ENCODE measurements around the gene CEACAM19.
A peak's percentile ranks its signal among the peaks of the same experiment; 100 is the strongest.
"Not testable (repeated sequence)": the region's sequence is repeated elsewhere in the genome, so short reads cannot be mapped to it uniquely, and the experiment has no call there.

CEACAM19 gene

GRCh38 chr19:44717603-44718002 lies 46.3 kb downstream of the CEACAM19 start:
- Histone ChIP-seq H3K4me3 (ENCODE audit: low read depth, low read length) (no peak overlapping the region), H3K27me3 (ENCODE audit: control insufficient read depth, insufficient read depth, low read length) (no peaks in the 10 kb centered on the region), H3K27ac (ENCODE audit: low read depth, low read length) (no peak overlapping the region), H3K4me1 (ENCODE audit: control insufficient read depth, insufficient read depth, low read length) (peaks cover 15% of the 10 kb centered on the region), H3K36me3 (ENCODE audit: control insufficient read depth, insufficient read depth, low read length) (no peaks in the 10 kb centered on the region), H3K9me3 (ENCODE audit: control insufficient read depth, insufficient read depth, low read depth, low read length) (peaks cover 17% of the 10 kb centered on the region), H3K9ac (ENCODE audit: low read length) (no peak overlapping the region)

- peaks cover 17% of the 10 kb centered on the region for H3K9me3 ChIP-seq (ENCODE audit: control insufficient read depth, insufficient read depth, low read depth, low read length)
- no peaks in the 10 kb centered on the region for H3K27me3 ChIP-seq (ENCODE audit: control insufficient read depth, insufficient read depth, low read length)
- peak overlapping the region; percentile 79 for H3K9ac ChIP-seq (ENCODE audit: low read length)
- peak overlapping the region; percentile 33; the same call in 1 of the 2 replicates for H3K4me3 ChIP-seq (ENCODE audit: low read depth, low read length)
- peak overlapping the region; percentile 89; the same call in 1 of the 2 replicates for H3K27ac ChIP-seq (ENCODE audit: low read depth, low read length)
- H3K4me1 ChIP-seq (ENCODE audit: control insufficient read depth, insufficient read depth, low read length): peaks cover 15% of the 10 kb centered on the region
- H3K36me3 ChIP-seq (ENCODE audit: control insufficient read depth, insufficient read depth, low read length): no peaks in the 10 kb centered on the region
These were observed 47.4 kb downstream of the CEACAM19 start for GRCh38 chr19:44718441-44719261.

GRCh38 chr19:44719262-44719701 lies 48.0 kb downstream of the CEACAM19 start:
- Histone ChIP-seq H3K4me3 (ENCODE audit: low read depth, low read length) (no peak overlapping the region), H3K4me1 (ENCODE audit: control insufficient read depth, insufficient read depth, low read length) (peaks cover 15% of the 10 kb centered on the region), H3K27me3 (ENCODE audit: control insufficient read depth, insufficient read depth, low read length) (no peaks in the 10 kb centered on the region), H3K27ac (ENCODE audit: low read depth, low read length) (peak overlapping the region; percentile 18; the same call in 1 of the 2 replicates), H3K9me3 (ENCODE audit: control insufficient read depth, insufficient read depth, low read depth, low read length) (peaks cover 17% of the 10 kb centered on the region), H3K9ac (ENCODE audit: low read length) (no peak overlapping the region), H3K36me3 (ENCODE audit: control insufficient read depth, insufficient read depth, low read length) (no peaks in the 10 kb centered on the region)

GRCh38 chr19:44720396-44720795 lies 49.1 kb downstream of the CEACAM19 start:
- not testable (repeated sequence) for H3K27me3 ChIP-seq (ENCODE audit: control insufficient read depth, insufficient read depth, low read length); H3K9ac ChIP-seq (ENCODE audit: low read length); H3K27ac ChIP-seq (ENCODE audit: low read depth, low read length); H3K4me3 ChIP-seq (ENCODE audit: low read depth, low read length); H3K36me3 ChIP-seq (ENCODE audit: control insufficient read depth, insufficient read depth, low read length); H3K9me3 ChIP-seq (ENCODE audit: control insufficient read depth, insufficient read depth, low read depth, low read length)
- peaks cover 18% of the 10 kb centered on the region for H3K4me1 ChIP-seq (ENCODE audit: control insufficient read depth, insufficient read depth, low read length)

- Histone ChIP-seq H3K27ac (ENCODE audit: low read depth, low read length) (no peak overlapping the region), H3K4me1 (ENCODE audit: control insufficient read depth, insufficient read depth, low read length) (peaks cover 19% of the 10 kb centered on the region), H3K4me3 (ENCODE audit: low read depth, low read length) (no peak overlapping the region), H3K36me3 (ENCODE audit: control insufficient read depth, insufficient read depth, low read length) (no peaks in the 10 kb centered on the region), H3K9me3 (ENCODE audit: control insufficient read depth, insufficient read depth, low read depth, low read length) (peaks cover 1% of the 10 kb centered on the region; the same call in 1 of the 2 replicates), H3K9ac (ENCODE audit: low read length) (no peak overlapping the region), H3K27me3 (ENCODE audit: control insufficient read depth, insufficient read depth, low read length) (peaks cover 4% of the 10 kb centered on the region)
These were observed 49.7 kb downstream of the CEACAM19 start for GRCh38 chr19:44720945-44721344.

GRCh38 chr19:44721369-44721768 lies 50.1 kb downstream of the CEACAM19 start:
- H3K4me1 ChIP-seq (ENCODE audit: control insufficient read depth, insufficient read depth, low read length): peaks cover 19% of the 10 kb centered on the region
- not testable (repeated sequence) for H3K27me3 ChIP-seq (ENCODE audit: control insufficient read depth, insufficient read depth, low read length); H3K36me3 ChIP-seq (ENCODE audit: control insufficient read depth, insufficient read depth, low read length); H3K9ac ChIP-seq (ENCODE audit: low read length); H3K27ac ChIP-seq (ENCODE audit: low read depth, low read length); H3K4me3 ChIP-seq (ENCODE audit: low read depth, low read length); H3K9me3 ChIP-seq (ENCODE audit: control insufficient read depth, insufficient read depth, low read depth, low read length)

- Histone ChIP-seq H3K4me3 (ENCODE audit: low read depth, low read length) (no peak overlapping the region), H3K27ac (ENCODE audit: low read depth, low read length) (no peak overlapping the region), H3K9ac (ENCODE audit: low read length) (no peak overlapping the region), H3K27me3 (ENCODE audit: control insufficient read depth, insufficient read depth, low read length) (peaks cover 4% of the 10 kb centered on the region), H3K4me1 (ENCODE audit: control insufficient read depth, insufficient read depth, low read length) (peaks cover 19% of the 10 kb centered on the region), H3K9me3 (ENCODE audit: control insufficient read depth, insufficient read depth, low read depth, low read length) (no peaks in the 10 kb centered on the region), H3K36me3 (ENCODE audit: control insufficient read depth, insufficient read depth, low read length) (no peaks in the 10 kb centered on the region)
These were observed 51.1 kb downstream of the CEACAM19 start for GRCh38 chr19:44722131-44723121.

GRCh38 chr19:44723299-44723951 lies 52.1 kb downstream of the CEACAM19 start:
- no peak overlapping the region for H3K4me3 ChIP-seq (ENCODE audit: low read depth, low read length)
- no peak overlapping the region for H3K9ac ChIP-seq (ENCODE audit: low read length)
- H3K36me3 ChIP-seq (ENCODE audit: control insufficient read depth, insufficient read depth, low read length): no peaks in the 10 kb centered on the region
- H3K4me1 ChIP-seq (ENCODE audit: control insufficient read depth, insufficient read depth, low read length): peaks cover 15% of the 10 kb centered on the region
- no peaks in the 10 kb centered on the region for H3K9me3 ChIP-seq (ENCODE audit: control insufficient read depth, insufficient read depth, low read depth, low read length)
- H3K27me3 ChIP-seq (ENCODE audit: control insufficient read depth, insufficient read depth, low read length): peaks cover 4% of the 10 kb centered on the region
- H3K27ac ChIP-seq (ENCODE audit: low read depth, low read length): no peak overlapping the region

- H3K4me1 ChIP-seq (ENCODE audit: control insufficient read depth, insufficient read depth, low read length): peaks cover 10% of the 10 kb centered on the region
- no peaks in the 10 kb centered on the region for H3K9me3 ChIP-seq (ENCODE audit: control insufficient read depth, insufficient read depth, low read depth, low read length)
- no peaks in the 10 kb centered on the region for H3K36me3 ChIP-seq (ENCODE audit: control insufficient read depth, insufficient read depth, low read length)
- no peak overlapping the region for H3K9ac ChIP-seq (ENCODE audit: low read length)
- no peak overlapping the region for H3K4me3 ChIP-seq (ENCODE audit: low read depth, low read length)
- no peak overlapping the region for H3K27ac ChIP-seq (ENCODE audit: low read depth, low read length)
- peaks cover 4% of the 10 kb centered on the region for H3K27me3 ChIP-seq (ENCODE audit: control insufficient read depth, insufficient read depth, low read length)
These were observed 52.7 kb downstream of the CEACAM19 start for GRCh38 chr19:44723952-44724319.

GRCh38 chr19:44725251-44725650 lies 54.0 kb downstream of the CEACAM19 start:
- Histone ChIP-seq H3K4me1 (ENCODE audit: control insufficient read depth, insufficient read depth, low read length) (peaks cover 6% of the 10 kb centered on the region; the same call in 1 of the 2 replicates), H3K9me3 (ENCODE audit: control insufficient read depth, insufficient read depth, low read depth, low read length) (no peaks in the 10 kb centered on the region), H3K36me3 (ENCODE audit: control insufficient read depth, insufficient read depth, low read length) (no peaks in the 10 kb centered on the region), H3K9ac (ENCODE audit: low read length) (no peak overlapping the region), H3K27me3 (ENCODE audit: control insufficient read depth, insufficient read depth, low read length) (peaks cover 4% of the 10 kb centered on the region), H3K27ac (ENCODE audit: low read depth, low read length) (no peak overlapping the region), H3K4me3 (ENCODE audit: low read depth, low read length) (no peak overlapping the region)

Data from HUES6 (cell line).